Activated CD4-positive, alpha-beta T cell treated with anti-CD3 and anti-CD28 coated beads, Interleukin-2, amount 50 U/mL, for 4 hours (primary cell): Measurements from ENCODE around the gene AUNIP.
"Not testable (repeated sequence)": the region's sequence is repeated elsewhere in the genome, so short reads cannot be mapped to it uniquely, and the experiment has no call there.

Experiments used
- DNase-seq, 2 experiments: peaks; one replicate each; pipeline ENCODE4 v3.0.0-alpha.2; 2020

The AUNIP gene

GRCh38 chr1:25863486-25864262 is 4.4 kb upstream of the AUNIP start:
- DNase-seq: no peak

GRCh38 chr1:25862785-25863485 is 3.7 kb upstream of the AUNIP start:
- no peak for DNase-seq

GRCh38 chr1:25861316-25862286 is 2.3 kb upstream of the AUNIP start:
- no peak for DNase-seq

- no peak for DNase-seq
These were observed 763 bp downstream of the AUNIP start for GRCh38 chr1:25858494-25858893.

- DNase-seq: no peak
These were observed 2.4 kb downstream of the AUNIP start for GRCh38 chr1:25856856-25857255.

- no peak for DNase-seq
These were observed 4.7 kb downstream of the AUNIP start for GRCh38 chr1:25854554-25854953.

- no peak for DNase-seq
These were observed 10.7 kb downstream of the AUNIP start for GRCh38 chr1:25848531-25848930.

GRCh38 chr1:25847929-25848328 is 11.3 kb downstream of the AUNIP start:
- no peak for DNase-seq

- DNase-seq: no peak
These were observed 13.6 kb downstream of the AUNIP start for GRCh38 chr1:25845664-25846063.

GRCh38 chr1:25844536-25845337 is 14.5 kb downstream of the AUNIP start:
- DNase-seq: no peak

GRCh38 chr1:25843483-25843882 is 15.8 kb downstream of the AUNIP start:
- no peak for DNase-seq

GRCh38 chr1:25839808-25840207 is 19.4 kb downstream of the AUNIP start:
- not testable (repeated sequence) for DNase-seq

- no peak for DNase-seq
These were observed 21.9 kb downstream of the AUNIP start for GRCh38 chr1:25837262-25837875.

- no peak for DNase-seq
These were observed 22.6 kb downstream of the AUNIP start for GRCh38 chr1:25836695-25837094.

- DNase-seq: no peak
These were observed 24.4 kb downstream of the AUNIP start for GRCh38 chr1:25834894-25835293.

GRCh38 chr1:25833158-25833557 is 26.1 kb downstream of the AUNIP start:
- DNase-seq: no peak

GRCh38 chr1:25832336-25833037 is 26.8 kb downstream of the AUNIP start:
- DNase-seq: no peak

- no peak for DNase-seq
These were observed 27.6 kb downstream of the AUNIP start for GRCh38 chr1:25831569-25832196.

GRCh38 chr1:25829046-25829445 is 30.2 kb downstream of the AUNIP start:
- no peak for DNase-seq

- DNase-seq: no peak
These were observed 30.8 kb downstream of the AUNIP start for GRCh38 chr1:25828491-25828890.

GRCh38 chr1:25826571-25826970 is 32.7 kb downstream of the AUNIP start:
- no peak for DNase-seq
